ENCODE results near the gene ATAD5.

The ATAD5 gene

DNA sequence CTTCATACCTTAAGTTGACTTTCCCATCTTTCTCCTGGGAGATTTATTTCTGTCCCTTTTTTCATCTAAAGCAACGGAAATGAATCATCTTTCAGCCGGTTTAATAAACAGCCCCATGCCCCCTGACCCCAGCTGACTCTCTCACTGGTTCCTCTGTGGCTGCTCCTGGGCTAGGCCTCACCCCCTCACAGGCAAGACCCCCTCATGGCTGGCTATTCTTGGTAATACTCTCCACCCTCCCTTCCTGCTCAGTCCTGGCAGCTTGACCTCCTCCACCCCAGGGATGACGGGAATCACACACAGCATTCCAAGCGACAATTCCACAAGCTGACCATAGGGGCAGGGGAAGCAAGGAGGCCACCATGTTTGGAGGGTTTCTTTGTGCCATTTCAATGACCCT is 88.5 kb downstream of the ATAD5 start:
- TF ChIP-seq ZNF341 (tag by site-specific recombination; IDR thresholded peaks at IDR 0.05; ENCODE audit: low read depth) (peak; percentile 74), ZNF114 (tag by site-specific recombination; IDR thresholded peaks at IDR 0.05) (no peak)
- Histone ChIP-seq H3K27ac (ENCODE audit: extremely low read depth, low read depth, low read length) (no peak overlapping the region), H3K36me3 (ENCODE audit: control insufficient read depth in 2 of 2, insufficient read depth in 1 of 2, low read length in 2 of 2) (peaks cover 0 to 9% of the 10 kb centered on the region in 2 experiments; a peak in 2 of 3 replicates), H3K9me3 (ENCODE audit: control insufficient read depth, insufficient read depth, low read depth, low read length) (no peaks in the 10 kb centered on the region), H3K4me3 (ENCODE audit: low read depth, low read length) (no peak overlapping the region), H3K4me1 (ENCODE audit: control insufficient read depth, insufficient read depth, low read length) (no peaks in the 10 kb centered on the region)
- CTCF ChIA-PET: interaction anchor here (0.6 kb wide), 1 partner anchor 9 kb away, joined by 7 read pairs; no protein-coding TSS in a partner anchor
- POLR2A ChIA-PET: interaction anchor here (1.4 kb wide), 1 partner anchor 14 kb away, joined by 6 read pairs; no protein-coding TSS in a partner anchor

- ChIA-PET CTCF (interaction anchor here (0.6 kb wide), 2 partner anchors 10 to 1462 kb away, joined by 4 to 7 read pairs; no protein-coding TSS in a partner anchor), POLR2A (interaction anchor here (1.0 to 1.4 kb wide), 3 partner anchors 14 to 88 kb away, joined by 5 to 6 read pairs (median 5); no protein-coding TSS in a partner anchor)
- Histone ChIP-seq H3K36me3 (ENCODE audit: control insufficient read depth in 2 of 2, insufficient read depth in 1 of 2, low read length in 2 of 2) (peaks cover 0 to 11% of the 10 kb centered on the region in 2 experiments; a peak in 2 of 3 replicates), H3K4me3 (ENCODE audit: low read depth, low read length) (no peak overlapping the region; the same call in 1 of the 2 replicates), H3K27ac (ENCODE audit: extremely low read depth, low read depth, low read length) (no peak overlapping the region), H3K9me3 (ENCODE audit: control insufficient read depth, insufficient read depth, low read depth, low read length) (no peaks in the 10 kb centered on the region), H3K4me1 (ENCODE audit: control insufficient read depth, insufficient read depth, low read length) (no peaks in the 10 kb centered on the region)
- no peak for TF ChIP-seq ZNF555 (tag by site-specific recombination; conservative IDR thresholded peaks at IDR 0.05)
- TF ChIP-seq SP3 (tag by site-specific recombination; IDR thresholded peaks at IDR 0.05): no peak
- TF ChIP-seq PRDM10 (tag by site-specific recombination; IDR thresholded peaks at IDR 0.05): 0 out of 2 replicates have a peak, but pooled peaks have one; percentile 11
- no peak for TF ChIP-seq ZNF664 (tag by site-specific recombination; IDR thresholded peaks at IDR 0.05)
- no peak for TF ChIP-seq ZNF341 (tag by site-specific recombination; IDR thresholded peaks at IDR 0.05; ENCODE audit: low read depth)
- TF ChIP-seq, protein P1, sequence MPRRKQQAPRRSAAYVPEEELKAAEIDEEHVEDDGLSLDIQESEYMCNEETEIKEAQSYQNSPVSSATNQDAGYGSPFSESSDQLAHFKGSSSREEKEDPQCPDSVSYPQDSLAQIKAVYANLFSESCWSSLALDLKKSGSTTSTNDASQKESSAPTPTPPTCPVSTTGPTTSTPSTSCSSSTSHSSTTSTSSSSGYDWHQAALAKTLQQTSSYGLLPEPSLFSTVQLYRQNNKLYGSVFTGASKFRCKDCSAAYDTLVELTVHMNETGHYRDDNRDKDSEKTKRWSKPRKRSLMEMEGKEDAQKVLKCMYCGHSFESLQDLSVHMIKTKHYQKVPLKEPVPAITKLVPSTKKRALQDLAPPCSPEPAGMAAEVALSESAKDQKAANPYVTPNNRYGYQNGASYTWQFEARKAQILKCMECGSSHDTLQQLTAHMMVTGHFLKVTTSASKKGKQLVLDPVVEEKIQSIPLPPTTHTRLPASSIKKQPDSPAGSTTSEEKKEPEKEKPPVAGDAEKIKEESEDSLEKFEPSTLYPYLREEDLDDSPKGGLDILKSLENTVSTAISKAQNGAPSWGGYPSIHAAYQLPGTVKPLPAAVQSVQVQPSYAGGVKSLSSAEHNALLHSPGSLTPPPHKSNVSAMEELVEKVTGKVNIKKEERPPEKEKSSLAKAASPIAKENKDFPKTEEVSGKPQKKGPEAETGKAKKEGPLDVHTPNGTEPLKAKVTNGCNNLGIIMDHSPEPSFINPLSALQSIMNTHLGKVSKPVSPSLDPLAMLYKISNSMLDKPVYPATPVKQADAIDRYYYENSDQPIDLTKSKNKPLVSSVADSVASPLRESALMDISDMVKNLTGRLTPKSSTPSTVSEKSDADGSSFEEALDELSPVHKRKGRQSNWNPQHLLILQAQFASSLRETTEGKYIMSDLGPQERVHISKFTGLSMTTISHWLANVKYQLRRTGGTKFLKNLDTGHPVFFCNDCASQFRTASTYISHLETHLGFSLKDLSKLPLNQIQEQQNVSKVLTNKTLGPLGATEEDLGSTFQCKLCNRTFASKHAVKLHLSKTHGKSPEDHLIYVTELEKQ (tag by site-specific recombination; IDR thresholded peaks at IDR 0.05; ENCODE audit: borderline replicate concordance): 0 out of 2 replicates have a peak, but pooled peaks have one; percentile 11
- peak; percentile 63; the same call in 1 of the 2 replicates for TF ChIP-seq HIC1 (tag by site-specific recombination; IDR thresholded peaks at IDR 0.05)
- TF ChIP-seq ZNF366 (tag by site-specific recombination; conservative IDR thresholded peaks at IDR 0.05): peak; percentile 71
- TF ChIP-seq, protein P2, sequence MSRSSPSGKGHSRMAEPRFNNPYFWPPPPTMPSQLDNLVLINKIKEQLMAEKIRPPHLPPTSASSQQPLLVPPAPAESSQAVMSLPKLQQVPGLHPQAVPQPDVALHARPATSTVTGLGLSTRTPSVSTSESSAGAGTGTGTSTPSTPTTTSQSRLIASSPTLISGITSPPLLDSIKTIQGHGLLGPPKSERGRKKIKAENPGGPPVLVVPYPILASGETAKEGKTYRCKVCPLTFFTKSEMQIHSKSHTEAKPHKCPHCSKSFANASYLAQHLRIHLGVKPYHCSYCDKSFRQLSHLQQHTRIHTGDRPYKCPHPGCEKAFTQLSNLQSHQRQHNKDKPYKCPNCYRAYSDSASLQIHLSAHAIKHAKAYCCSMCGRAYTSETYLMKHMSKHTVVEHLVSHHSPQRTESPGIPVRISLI (tag by site-specific recombination; IDR thresholded peaks at IDR 0.05): no peak
- TF ChIP-seq, protein P3, sequence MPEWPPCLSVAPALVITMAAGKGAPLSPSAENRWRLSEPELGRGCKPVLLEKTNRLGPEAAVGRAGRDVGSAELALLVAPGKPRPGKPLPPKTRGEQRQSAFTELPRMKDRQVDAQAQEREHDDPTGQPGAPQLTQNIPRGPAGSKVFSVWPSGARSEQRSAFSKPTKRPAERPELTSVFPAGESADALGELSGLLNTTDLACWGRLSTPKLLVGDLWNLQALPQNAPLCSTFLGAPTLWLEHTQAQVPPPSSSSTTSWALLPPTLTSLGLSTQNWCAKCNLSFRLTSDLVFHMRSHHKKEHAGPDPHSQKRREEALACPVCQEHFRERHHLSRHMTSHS (tag by site-specific recombination; IDR thresholded peaks at IDR 0.05): no peak
- TF ChIP-seq KLF8 (tag by site-specific recombination; IDR thresholded peaks at IDR 0.05): peak; percentile 19; the same call in 1 of the 2 replicates
- TF ChIP-seq ZNF184 (tag by site-specific recombination; IDR thresholded peaks at IDR 0.05): peak; percentile 13; the same call in 1 of the 2 replicates
- TF ChIP-seq ZNF513 (tag by site-specific recombination; IDR thresholded peaks at IDR 0.05): 0 out of 2 replicates have a peak, but pooled peaks have one; percentile 23
- 0 out of 2 replicates have a peak, but pooled peaks have one; percentile 1 for TF ChIP-seq ZNF654 (tag by site-specific recombination; IDR thresholded peaks at IDR 0.05; ENCODE audit: low read depth)
- 0 out of 2 replicates have a peak, but pooled peaks have one; percentile 45 for TF ChIP-seq ZNF335 (tag by site-specific recombination; conservative IDR thresholded peaks at IDR 0.05)
- TF ChIP-seq ZNF274 (IDR thresholded peaks at IDR 0.05; ENCODE audit: low read length): no peak
- no peak for TF ChIP-seq ZNF274 (tag by site-specific recombination; IDR thresholded peaks at IDR 0.05; ENCODE audit: borderline replicate concordance)
These were observed 89.1 kb downstream of the ATAD5 start for GRCh38 chr17:30920683-30921543.
